Keratinocyte (primary cell): ENCODE data around the gene MEOX1.

ENCODE experiments used
- EZH2 ChIP-seq: IDR thresholded peaks from one replicate; pipeline ENCODE4 v1.6.1; 2012; ENCODE audit warnings: inconsistent platforms, mild to moderate bottlenecking, low read length, moderate library complexity
- TF ChIP-seq, protein P1 (sequence below), 3 experiments: IDR thresholded peaks in 1 of 3; conservative IDR thresholded peaks in 1 of 3; optimal IDR thresholded peaks in 1 of 3; 2 replicates in 2 of 3; 3 replicates in 1 of 3; pipeline versions ENCODE3 to v1.5.1; 2011; ENCODE audit warnings: low read length in 3 of 3, mild to moderate bottlenecking in 3 of 3, moderate library complexity in 2 of 3, control low read depth in 1 of 3, inconsistent platforms in 1 of 3; ENCODE audit not compliant: insufficient read depth in 2 of 3; ENCODE audit errors: extremely low read depth in 1 of 3

DNA sequence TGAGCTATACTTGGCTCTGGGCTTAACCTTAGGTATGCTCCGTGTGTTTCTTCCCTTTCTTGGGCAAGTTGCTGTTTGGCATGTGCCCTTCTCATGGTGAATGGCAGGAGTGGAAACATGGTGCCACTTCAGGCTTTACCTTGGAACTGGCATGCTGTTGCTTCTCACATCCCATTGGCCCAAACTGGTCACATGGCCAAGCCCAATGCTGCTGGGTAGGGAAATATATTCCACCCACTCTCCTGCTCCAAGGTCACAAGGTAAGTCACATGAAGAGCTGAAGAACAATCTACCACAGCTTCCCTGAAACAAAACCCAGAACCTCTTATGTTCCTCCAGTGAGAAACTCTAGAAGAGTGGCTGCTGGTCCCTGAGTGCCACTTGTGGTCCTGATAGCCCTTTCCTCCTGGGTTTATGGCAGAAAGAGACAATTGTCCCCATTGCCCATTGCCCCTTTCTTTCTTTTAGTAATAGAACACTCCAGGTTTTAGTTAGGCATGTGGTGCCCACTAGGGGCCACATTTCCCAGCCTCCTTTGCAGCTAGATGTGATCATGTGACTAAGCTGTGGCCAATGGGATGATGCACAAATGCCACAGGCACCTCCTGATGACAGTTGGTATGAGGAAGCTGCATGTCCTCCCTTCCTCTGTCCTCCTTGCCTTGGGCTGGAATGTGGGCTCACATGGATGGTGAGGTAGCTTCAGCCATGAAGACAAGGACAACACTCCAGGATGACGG is 50.3 kb downstream of the MEOX1 start:
- TF ChIP-seq, protein P1, sequence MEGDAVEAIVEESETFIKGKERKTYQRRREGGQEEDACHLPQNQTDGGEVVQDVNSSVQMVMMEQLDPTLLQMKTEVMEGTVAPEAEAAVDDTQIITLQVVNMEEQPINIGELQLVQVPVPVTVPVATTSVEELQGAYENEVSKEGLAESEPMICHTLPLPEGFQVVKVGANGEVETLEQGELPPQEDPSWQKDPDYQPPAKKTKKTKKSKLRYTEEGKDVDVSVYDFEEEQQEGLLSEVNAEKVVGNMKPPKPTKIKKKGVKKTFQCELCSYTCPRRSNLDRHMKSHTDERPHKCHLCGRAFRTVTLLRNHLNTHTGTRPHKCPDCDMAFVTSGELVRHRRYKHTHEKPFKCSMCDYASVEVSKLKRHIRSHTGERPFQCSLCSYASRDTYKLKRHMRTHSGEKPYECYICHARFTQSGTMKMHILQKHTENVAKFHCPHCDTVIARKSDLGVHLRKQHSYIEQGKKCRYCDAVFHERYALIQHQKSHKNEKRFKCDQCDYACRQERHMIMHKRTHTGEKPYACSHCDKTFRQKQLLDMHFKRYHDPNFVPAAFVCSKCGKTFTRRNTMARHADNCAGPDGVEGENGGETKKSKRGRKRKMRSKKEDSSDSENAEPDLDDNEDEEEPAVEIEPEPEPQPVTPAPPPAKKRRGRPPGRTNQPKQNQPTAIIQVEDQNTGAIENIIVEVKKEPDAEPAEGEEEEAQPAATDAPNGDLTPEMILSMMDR (optimal IDR thresholded peaks at IDR 0.05 in 1 of 3, IDR thresholded peaks at IDR 0.05 in 1 of 3, conservative IDR thresholded peaks at IDR 0.05 in 1 of 3; ENCODE audit: extremely low read depth in 1 of 3, insufficient read depth in 2 of 3, low read length in 3 of 3): no peak
- TF ChIP-seq EZH2: no peak
